Nephron progenitor cell (in vitro differentiated cells): Measurements from ENCODE around the gene SORCS2.

Experiments used
- DNase-seq: peaks from one replicate; pipeline ENCODE4 v3.0.0; 2021
- H3K27ac Mint-ChIP-seq: 2 replicates; pipeline ENCODE4 v1.8.0; 2021; ENCODE audit warnings: mild to moderate bottlenecking, moderate library complexity, mixed read lengths
- H3K27me3 Mint-ChIP-seq: 2 replicates; pipeline ENCODE4 v1.8.0; 2021; ENCODE audit warnings: mild to moderate bottlenecking, low read depth, mixed read lengths; ENCODE audit not compliant: poor library complexity
- H3K36me3 Mint-ChIP-seq: 2 replicates; pipeline ENCODE4 v1.8.0; 2021; ENCODE audit warnings: low read depth, mixed read lengths
- H3K4me1 Mint-ChIP-seq: 2 replicates; pipeline ENCODE4 v1.8.0; 2021; ENCODE audit warnings: mixed read lengths
- H3K4me3 Mint-ChIP-seq: 2 replicates; pipeline ENCODE4 v1.8.0; 2021; ENCODE audit warnings: mild to moderate bottlenecking, moderate library complexity, mixed read lengths
- H3K9me3 Mint-ChIP-seq: 2 replicates; pipeline ENCODE4 v1.8.0; 2021; ENCODE audit warnings: mild to moderate bottlenecking, moderate library complexity, mixed read lengths
- TF ChIP-seq, protein P1 (sequence below): fragments of 200-600 bp; sonication (generic); IDR thresholded peaks from 2 replicates; pipeline ENCODE4 v1.5.0; 2021; ENCODE audit warnings: antibody characterized with exemption

SORCS2 gene

GRCh38 chr4:7535619-7536018, 343.3 kb downstream of the SORCS2 start:
- no peak for DNase-seq
- peaks cover 50% of the 10 kb centered on the region for H3K4me1 Mint-ChIP-seq
- no peak overlapping the region for H3K27ac Mint-ChIP-seq
- H3K4me3 Mint-ChIP-seq = no peak overlapping the region
- H3K9me3 Mint-ChIP-seq = no peaks in the 10 kb centered on the region
- no peaks in the 10 kb centered on the region for H3K36me3 Mint-ChIP-seq
- TF ChIP-seq, protein P1, sequence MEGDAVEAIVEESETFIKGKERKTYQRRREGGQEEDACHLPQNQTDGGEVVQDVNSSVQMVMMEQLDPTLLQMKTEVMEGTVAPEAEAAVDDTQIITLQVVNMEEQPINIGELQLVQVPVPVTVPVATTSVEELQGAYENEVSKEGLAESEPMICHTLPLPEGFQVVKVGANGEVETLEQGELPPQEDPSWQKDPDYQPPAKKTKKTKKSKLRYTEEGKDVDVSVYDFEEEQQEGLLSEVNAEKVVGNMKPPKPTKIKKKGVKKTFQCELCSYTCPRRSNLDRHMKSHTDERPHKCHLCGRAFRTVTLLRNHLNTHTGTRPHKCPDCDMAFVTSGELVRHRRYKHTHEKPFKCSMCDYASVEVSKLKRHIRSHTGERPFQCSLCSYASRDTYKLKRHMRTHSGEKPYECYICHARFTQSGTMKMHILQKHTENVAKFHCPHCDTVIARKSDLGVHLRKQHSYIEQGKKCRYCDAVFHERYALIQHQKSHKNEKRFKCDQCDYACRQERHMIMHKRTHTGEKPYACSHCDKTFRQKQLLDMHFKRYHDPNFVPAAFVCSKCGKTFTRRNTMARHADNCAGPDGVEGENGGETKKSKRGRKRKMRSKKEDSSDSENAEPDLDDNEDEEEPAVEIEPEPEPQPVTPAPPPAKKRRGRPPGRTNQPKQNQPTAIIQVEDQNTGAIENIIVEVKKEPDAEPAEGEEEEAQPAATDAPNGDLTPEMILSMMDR = no peak
- H3K27me3 Mint-ChIP-seq = peaks cover 10% of the 10 kb centered on the region

GRCh38 chr4:7536876-7537275, 344.5 kb downstream of the SORCS2 start:
- Mint-ChIP-seq H3K36me3 (no peaks in the 10 kb centered on the region), H3K4me1 (peaks cover 42% of the 10 kb centered on the region), H3K9me3 (no peaks in the 10 kb centered on the region), H3K27me3 (peaks cover 10% of the 10 kb centered on the region), H3K4me3 (no peak overlapping the region), H3K27ac (no peak overlapping the region)
- no peak for DNase-seq
- TF ChIP-seq, protein P1 = no peak

DNA sequence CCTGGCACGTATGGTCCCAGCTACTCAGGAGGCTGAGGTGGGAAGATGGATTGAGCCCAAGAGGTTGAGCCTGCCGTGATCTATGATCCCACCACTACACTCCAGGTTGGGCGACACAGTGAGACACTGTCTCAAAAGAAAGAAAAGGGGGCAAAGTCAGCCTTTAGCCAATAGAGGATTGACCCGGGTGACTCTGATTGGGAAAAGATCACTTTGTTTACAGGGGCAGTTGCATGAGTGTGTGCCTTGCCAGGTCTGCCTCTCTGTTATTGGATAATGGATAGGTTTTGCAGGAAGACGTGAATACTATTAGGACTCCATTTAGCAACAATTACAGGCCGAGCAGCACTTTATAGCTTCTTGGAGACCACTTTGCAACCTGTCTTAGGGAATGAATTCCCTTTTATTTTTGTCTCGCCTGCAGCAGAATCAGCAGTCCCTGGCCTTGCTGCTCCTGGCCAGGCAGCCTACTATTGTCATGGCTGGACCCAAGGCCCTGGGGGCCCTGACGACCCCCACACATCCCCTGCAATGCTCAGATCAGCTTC, 345.6 kb downstream of the SORCS2 start:
- TF ChIP-seq, protein P1 = no peak
- Mint-ChIP-seq H3K36me3 (no peaks in the 10 kb centered on the region), H3K27ac (no peak overlapping the region), H3K27me3 (peaks cover 10% of the 10 kb centered on the region), H3K4me3 (no peak overlapping the region), H3K4me1 (peaks cover 31% of the 10 kb centered on the region), H3K9me3 (no peaks in the 10 kb centered on the region)
- no peak for DNase-seq

DNA sequence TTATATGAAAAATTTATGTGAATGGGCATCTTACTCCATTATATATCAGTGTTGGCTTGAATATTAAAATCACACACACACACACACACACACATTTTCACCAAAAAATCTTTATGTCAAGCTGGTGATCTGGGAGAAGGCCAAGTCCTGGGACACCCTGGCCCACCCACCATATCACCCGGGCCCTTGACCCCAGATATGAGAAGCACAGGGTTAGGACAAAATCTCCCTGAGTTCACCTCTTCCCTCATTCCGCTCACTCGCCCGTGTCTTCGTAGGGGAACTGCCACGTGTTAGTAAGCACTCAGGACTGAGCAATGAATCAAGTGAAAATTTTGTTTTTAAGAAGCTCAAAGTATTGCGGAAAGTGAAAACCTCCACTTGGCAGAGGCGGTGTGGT, 346.2 kb downstream of the SORCS2 start:
- Mint-ChIP-seq H3K4me3 (no peak overlapping the region), H3K27ac (no peak overlapping the region), H3K4me1 (peaks cover 27% of the 10 kb centered on the region), H3K9me3 (no peaks in the 10 kb centered on the region), H3K36me3 (no peaks in the 10 kb centered on the region), H3K27me3 (peaks cover 9% of the 10 kb centered on the region)
- TF ChIP-seq, protein P1 = no peak
- no peak for DNase-seq

DNA sequence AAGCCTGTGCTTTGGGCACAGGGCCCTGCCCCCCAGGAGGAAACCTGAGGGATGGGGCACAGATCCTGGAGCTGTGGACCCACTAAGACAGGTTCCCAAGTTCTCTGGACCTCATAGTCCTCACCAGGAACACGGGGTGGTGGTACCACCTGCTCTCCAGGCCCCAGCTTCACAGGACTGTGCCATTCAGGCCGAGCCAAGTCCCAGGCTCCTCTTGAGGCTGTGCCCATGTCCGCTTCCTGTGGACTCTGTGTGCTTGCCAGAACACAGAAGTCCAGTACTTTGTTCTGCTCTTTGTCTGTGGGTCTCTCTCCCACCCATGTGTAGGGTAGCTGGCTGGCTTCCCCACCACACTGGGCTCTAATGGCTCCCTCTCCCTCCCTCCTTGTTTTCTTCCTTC, 346.8 kb downstream of the SORCS2 start:
- H3K27ac Mint-ChIP-seq = peak overlapping the region; percentile 87
- TF ChIP-seq, protein P1 = no peak
- peaks cover 4% of the 10 kb centered on the region for H3K27me3 Mint-ChIP-seq
- H3K9me3 Mint-ChIP-seq = peaks cover 4% of the 10 kb centered on the region
- no peaks in the 10 kb centered on the region for H3K36me3 Mint-ChIP-seq
- no peak overlapping the region for H3K4me3 Mint-ChIP-seq
- H3K4me1 Mint-ChIP-seq = peaks cover 24% of the 10 kb centered on the region
- DNase-seq = no peak

GRCh38 chr4:7539659-7540058, 347.3 kb downstream of the SORCS2 start:
- no peak overlapping the region for H3K27ac Mint-ChIP-seq
- H3K4me1 Mint-ChIP-seq = peaks cover 24% of the 10 kb centered on the region
- peaks cover 3% of the 10 kb centered on the region for H3K27me3 Mint-ChIP-seq
- peak; percentile 68 for DNase-seq
- H3K9me3 Mint-ChIP-seq = peaks cover 4% of the 10 kb centered on the region
- TF ChIP-seq, protein P1 = no peak
- H3K4me3 Mint-ChIP-seq = no peak overlapping the region
- H3K36me3 Mint-ChIP-seq = no peaks in the 10 kb centered on the region
